ENCODE results near the gene CATSPERD.

CATSPERD gene

GRCh38 chr19:5707576-5708575 is 12.6 kb upstream of the CATSPERD start:
- no peak for TF ChIP-seq CTCF (IDR thresholded peaks at IDR 0.05)
- Histone ChIP-seq H3K4me1 (no peaks in the 10 kb centered on the region), H3K9me3 (no peaks in the 10 kb centered on the region), H3K4me3 (no peak overlapping the region), H3K27ac (no peak overlapping the region), H3K36me3 (peaks cover 51 to 99% (median 88%) of the 10 kb centered on the region in 3 donors), H3K27me3 (no peaks in the 10 kb centered on the region)
- intact Hi-C loops (cut with DNase I; ENCODE audit: low total_unique reads), result no loop called here
- DNase-seq, result no peak

- no peak overlapping the region for H3K4me3 ChIP-seq
- H3K36me3 ChIP-seq, result peaks cover 40 to 82% (median 73%) of the 10 kb centered on the region in 3 donors
- H3K9me3 ChIP-seq, result no peaks in the 10 kb centered on the region
- H3K4me1 ChIP-seq, result no peaks in the 10 kb centered on the region
- intact Hi-C loops (cut with DNase I; ENCODE audit: low total_unique reads), result no loop called here
- DNase-seq, result no peak
- no peak for TF ChIP-seq CTCF (IDR thresholded peaks at IDR 0.05)
- H3K27me3 ChIP-seq, result no peaks in the 10 kb centered on the region
- no peak overlapping the region for H3K27ac ChIP-seq
These were observed 9.4 kb upstream of the CATSPERD start for GRCh38 chr19:5711025-5711424.

GRCh38 chr19:5711713-5712161 is 8.7 kb upstream of the CATSPERD start:
- H3K27me3 ChIP-seq, result no peaks in the 10 kb centered on the region
- H3K27ac ChIP-seq, result no peak overlapping the region
- H3K9me3 ChIP-seq, result no peaks in the 10 kb centered on the region
- no peak for TF ChIP-seq CTCF (IDR thresholded peaks at IDR 0.05)
- no peak for DNase-seq
- H3K4me1 ChIP-seq, result no peaks in the 10 kb centered on the region
- H3K4me3 ChIP-seq, result no peak overlapping the region
- peaks cover 40 to 75% (median 66%) of the 10 kb centered on the region in 3 donors for H3K36me3 ChIP-seq
- intact Hi-C loops (cut with DNase I; ENCODE audit: low total_unique reads), result no loop called here

- peaks cover 29 to 66% (median 51%) of the 10 kb centered on the region in 3 donors for H3K36me3 ChIP-seq
- H3K27ac ChIP-seq, result no peak overlapping the region
- H3K27me3 ChIP-seq, result no peaks in the 10 kb centered on the region
- intact Hi-C loops (cut with DNase I; ENCODE audit: low total_unique reads), result no loop called here
- no peak overlapping the region for H3K4me3 ChIP-seq
- no peak for TF ChIP-seq CTCF (IDR thresholded peaks at IDR 0.05)
- no peaks in the 10 kb centered on the region for H3K9me3 ChIP-seq
- H3K4me1 ChIP-seq, result peaks cover 0 to 11% (median 7%) of the 10 kb centered on the region in 4 donors
- DNase-seq, result no peak
These were observed 7.2 kb upstream of the CATSPERD start for GRCh38 chr19:5713228-5713627.

GRCh38 chr19:5714816-5715215 is 5.6 kb upstream of the CATSPERD start:
- no peak overlapping the region for H3K4me3 ChIP-seq
- TF ChIP-seq CTCF (IDR thresholded peaks at IDR 0.05), result no peak
- intact Hi-C loops (cut with DNase I; ENCODE audit: low total_unique reads), result no loop called here
- H3K36me3 ChIP-seq, result peaks cover 25 to 50% (median 42%) of the 10 kb centered on the region in 3 donors
- peaks cover 0 to 24% (median 18%) of the 10 kb centered on the region in 4 donors for H3K4me1 ChIP-seq
- DNase-seq, result no peak
- H3K27me3 ChIP-seq, result no peaks in the 10 kb centered on the region
- H3K9me3 ChIP-seq, result no peaks in the 10 kb centered on the region
- H3K27ac ChIP-seq, result no peak overlapping the region

Data from tibial artery (tissue), 4 donors.